Medulla oblongata (tissue), 1 donor: ENCODE measurements around the gene COL27A1.
"Not testable (repeated sequence)": the region's sequence is repeated elsewhere in the genome, so short reads cannot be mapped to it uniquely, and the experiment has no call there.

Experiments
- DNase-seq: peaks from one replicate; pipeline ENCODE4 v3.0.0-alpha.2; 2015; ENCODE audit errors: extremely low spot score

Gene COL27A1

DNA sequence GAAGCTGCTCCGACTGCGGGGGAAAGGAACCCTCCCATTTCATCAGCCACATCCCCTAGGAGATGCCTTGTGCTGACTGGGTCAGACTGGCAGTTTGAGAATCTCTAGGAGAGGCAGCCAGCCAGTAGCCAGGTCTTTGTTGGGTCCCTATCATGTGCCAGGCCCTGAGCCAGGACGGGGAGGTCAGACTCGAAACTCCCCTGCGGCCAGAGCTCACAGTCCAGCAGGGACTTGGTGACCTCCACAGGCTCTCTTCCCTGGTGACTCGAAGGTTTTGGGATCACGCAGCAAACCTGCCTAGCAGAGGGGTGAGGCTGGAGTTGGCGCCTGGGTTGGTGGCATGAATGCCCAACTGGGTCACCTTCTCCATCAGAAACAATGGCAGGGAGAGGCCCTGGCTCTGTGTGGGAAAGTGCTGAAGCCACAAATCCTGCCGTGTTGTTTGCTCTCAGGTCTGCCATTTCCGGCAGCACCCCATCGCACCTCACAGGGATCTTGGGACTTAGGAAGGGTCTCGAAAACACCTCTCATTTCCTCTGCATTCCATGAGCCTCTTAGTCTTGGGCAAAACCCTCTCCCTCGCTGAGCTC lies 153.1 kb downstream of the COL27A1 start:
- DNase-seq, result no peak

DNA sequence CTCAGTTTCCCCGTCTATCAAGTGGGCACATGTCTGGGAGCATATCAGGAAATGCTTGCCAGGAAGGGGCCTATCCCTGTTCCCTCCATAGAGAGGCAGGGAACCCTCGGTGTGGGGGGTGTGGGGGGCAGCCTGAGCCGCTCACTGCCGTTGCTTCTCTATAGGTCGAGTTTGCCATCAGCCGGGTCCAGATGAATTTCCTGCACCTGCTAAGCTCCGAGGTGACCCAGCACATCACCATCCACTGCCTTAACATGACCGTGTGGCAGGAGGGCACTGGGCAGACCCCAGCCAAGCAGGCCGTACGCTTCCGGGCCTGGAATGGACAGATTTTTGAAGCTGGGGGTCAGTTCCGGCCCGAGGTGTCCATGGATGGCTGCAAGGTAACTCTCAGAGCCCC lies 153.8 kb downstream of the COL27A1 start:
- DNase-seq, result no peak

DNA sequence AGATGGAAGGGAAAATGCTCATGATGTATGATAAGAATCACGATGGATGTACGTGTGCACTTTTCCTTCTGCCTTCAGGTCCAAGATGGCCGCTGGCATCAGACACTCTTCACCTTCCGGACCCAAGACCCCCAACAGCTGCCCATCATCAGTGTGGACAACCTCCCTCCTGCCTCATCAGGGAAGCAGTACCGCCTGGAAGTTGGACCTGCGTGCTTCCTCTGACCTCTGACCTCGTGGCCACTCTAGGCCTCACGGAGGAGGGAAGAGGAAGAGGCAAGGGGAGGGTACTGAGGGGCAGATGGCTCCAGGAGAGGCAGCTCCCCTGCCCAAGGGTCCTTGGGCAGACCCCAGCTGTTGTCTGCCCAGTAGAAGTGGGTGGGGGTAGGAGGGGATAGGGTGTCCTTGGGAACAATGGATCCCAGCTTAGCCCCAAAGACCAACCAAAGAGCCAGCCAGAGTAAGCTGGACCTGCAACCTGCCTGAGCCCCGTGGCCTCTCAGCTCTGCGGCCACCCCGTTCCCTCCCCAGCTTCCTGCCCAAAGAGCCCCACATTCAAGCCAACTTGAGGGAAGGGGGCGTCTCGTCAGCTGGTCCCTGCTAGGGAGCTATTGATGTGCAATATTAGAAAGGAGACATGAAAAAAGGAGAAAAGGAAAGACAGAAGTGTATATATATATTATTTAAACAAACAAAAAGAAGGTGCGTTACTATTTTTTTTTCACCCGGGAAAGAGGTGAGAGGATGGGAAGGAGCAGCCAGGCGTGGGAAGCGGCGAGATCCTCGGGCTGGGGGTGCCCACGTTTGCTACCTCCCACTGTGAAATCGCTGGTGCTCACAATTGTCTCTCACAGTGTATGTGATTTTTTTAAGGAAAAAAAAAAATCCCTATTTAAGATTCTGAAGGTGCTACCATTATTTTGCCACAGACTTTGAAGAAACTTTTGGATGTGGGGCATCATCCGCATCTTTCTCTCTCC lies 155.4 kb downstream of the COL27A1 start:
- no peak for DNase-seq

DNA sequence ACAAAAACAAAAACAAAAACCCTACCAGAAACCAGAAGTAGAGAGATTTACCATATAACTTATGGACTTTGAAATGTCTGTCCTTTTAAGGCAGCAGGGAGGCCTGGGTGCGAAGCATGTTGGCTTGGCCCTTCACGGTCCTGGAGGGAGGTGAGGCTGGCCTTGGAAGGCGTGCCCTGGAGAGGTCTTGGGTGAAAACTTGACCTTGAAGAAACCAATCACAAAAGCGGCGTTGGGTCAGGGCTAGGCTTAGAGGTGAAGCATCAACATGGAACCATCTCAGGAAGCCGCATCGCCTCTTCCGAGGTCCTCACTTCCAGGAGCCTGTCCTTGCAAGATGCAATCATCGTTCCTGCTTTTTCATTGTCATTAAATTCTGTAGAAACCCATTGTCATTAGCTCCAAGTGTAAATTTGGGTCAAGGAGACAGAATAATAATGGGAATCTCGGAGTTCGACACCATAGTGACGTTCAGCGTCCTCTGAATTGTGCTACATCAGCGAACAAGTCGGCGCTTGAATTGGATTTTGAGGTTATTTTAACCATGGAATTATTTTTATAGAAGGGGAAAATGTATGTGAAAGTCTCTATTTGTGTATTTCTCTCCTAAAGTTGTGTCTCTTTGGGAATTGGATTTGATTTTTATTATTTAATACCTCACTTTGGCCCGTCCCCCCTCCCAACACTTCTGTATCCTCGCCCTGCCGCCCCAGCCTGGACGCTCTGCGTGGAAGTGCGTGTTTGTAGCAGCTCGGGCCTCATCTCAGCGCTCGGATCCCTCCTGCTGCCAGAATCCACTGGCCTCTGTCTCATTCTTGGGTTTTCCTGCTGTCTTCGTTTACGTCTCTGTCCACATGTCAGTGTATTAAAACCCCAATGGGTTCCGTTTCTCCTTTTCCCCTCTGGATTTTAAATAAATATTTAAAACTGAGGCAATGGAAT lies 156.5 kb downstream of the COL27A1 start:
- no peak for DNase-seq

DNA sequence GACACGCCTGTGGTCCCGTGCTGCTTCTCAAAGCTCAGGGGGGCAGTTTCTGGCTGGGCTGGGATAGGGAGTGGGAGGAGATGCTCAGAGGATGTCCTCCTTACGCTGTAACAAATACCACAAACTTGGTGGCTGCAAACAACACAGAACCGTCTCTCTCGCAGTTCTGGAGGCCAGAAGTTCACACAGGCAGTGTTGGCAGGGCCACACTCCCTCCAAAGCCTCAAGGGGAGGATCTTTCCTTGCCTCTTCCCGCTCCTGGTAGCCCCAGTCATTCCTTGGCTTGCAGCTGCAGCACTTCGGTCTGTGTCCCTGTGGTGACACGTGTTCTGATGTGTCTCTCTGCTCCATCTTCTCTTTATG lies 157.2 kb downstream of the COL27A1 start:
- DNase-seq, result no peak

DNA sequence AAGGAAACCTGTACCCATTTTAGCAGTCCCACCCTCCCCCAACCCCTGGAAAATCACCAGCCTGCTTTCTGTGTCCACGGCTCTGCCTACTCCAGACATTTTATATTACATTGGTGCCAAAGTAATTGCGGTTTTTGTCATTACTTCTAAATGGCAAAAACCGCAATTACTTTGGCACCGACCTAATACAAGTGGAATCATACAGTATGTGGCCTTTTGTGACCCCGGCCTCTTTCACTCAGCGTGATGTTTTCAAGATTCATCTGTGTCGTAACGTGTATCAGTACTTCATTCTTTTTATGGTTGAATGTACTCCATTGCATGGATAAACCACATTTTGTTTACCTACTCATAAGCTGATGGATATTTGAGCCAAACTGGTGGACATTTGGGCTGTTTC lies 157.8 kb downstream of the COL27A1 start:
- DNase-seq, result no peak

DNA sequence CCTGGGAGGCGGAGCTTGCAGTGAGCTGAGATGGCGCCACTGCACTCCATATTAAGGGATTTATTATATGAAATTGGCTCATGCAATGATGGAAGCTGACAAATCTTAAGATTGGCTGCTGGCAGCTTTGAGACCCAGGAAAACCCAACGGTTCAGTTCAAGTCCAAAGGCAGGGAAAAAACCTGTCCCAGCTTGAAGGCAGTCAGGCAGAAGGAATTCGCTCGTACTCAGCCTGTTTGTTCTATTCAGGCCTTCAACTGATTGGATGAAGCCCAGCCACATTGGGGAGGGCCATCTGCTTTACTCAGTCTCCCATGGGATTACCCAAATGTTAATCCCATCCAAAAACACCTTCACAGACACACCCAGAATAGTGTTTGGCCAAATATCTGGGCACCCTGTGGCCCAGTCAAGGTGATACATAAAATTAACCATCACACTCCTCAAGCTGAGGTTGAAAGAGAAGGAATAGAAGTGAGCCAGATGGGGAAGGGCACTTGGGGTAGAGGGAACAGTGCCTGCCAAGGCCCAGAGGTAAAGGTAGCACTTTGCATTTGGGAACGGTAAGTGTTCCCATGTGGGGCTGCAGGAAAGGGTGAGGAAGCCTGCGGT lies 159.0 kb downstream of the COL27A1 start:
- DNase-seq, result no peak

DNA sequence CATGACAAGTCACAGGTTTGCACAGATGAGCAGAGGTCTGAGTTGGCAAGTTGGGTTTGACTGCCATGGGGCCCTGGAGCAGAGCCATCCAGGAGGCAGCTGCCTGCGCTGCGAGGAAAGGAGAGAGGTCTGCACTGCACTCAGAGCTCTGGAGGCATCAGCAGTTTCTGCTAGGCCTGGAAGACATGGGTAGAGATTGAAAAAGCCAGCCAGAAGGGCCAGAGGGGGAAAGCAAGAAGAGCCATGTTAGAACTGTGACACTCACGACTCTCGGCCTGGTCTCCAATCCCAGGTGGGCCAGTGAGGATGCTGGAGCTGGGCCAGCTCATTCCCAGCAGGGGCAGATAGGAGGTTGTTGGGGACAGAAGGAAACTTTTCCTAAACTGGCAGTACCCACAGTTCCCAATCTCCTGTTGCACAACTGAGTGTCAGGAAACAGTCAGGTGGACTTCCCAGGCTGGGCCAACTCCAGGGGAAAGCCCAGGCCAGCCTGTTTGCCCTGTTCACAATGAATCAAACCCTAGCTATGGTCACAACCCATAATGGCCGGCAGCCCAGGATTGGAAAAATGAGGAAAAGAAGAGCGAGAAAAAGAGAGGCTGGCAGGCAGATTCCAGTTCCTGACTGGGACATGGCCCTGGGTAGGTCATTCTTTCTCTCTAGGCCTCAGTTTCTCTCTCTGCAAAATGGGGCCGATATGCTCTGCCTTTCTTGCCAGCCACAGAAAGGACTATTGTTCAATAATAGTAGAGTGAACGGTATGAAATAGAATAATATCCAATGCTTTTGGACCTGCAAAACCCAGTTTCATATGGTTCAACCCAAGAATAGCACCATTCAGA lies 159.8 kb downstream of the COL27A1 start:
- no peak for DNase-seq

DNA sequence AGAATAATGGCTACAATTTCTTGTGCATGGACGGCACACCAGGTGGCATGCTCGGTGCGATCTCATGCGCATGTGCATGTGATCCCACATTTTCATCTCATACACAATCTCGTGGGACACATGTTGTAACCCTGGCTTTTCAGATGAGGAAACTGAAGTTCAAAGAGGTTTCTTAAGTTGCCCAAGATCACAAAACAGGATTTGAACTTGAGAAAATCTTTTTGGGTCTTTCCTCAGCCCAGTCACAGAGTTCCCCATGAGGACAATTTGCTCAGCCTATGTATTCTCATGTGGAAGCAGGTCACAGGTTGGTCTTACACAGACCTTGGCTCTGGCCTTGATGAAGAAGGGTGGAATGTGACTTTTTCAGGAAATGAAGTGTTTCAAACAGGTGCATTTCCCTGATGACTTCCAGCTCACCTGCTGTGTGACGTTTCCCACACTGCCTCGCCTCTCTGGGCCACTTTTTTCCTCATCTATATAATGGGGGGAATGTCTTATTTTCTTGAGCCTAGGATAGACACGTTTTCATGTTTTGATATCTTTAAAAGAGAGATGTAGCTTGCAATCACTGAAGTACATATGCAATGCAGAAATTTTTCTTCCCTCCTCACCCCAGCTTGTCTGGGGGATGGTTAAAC lies 160.5 kb downstream of the COL27A1 start:
- no peak for DNase-seq

DNA sequence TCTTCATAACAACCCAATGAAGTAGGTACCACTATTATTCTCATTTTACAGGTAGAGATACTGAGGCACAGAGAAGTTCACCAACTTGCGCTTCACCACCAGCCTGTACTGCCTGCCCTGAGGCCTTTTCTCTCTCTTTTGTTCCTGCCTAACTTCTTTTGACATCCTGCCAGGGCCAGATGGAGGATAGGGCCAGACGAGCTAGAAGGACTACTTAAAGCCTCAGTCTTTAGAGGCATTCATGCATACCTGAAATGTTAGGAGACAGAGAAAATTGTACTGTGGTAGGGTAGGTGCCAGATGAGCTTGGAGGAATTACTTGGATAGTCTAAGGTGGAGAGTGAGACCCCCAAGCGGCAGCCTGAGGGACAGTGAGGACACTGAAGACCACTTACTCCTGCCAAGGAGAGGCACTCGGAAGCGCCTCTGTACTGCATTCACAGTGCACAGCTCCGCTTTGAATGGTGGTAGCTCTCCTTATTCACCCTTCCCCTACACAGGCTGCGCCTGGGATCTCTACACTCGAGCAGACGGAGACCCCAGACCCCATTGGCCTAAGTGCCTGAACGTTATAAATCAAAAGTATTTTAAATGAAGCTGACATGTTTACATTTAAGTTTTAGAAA lies 161.4 kb downstream of the COL27A1 start:
- peak; percentile 24 for DNase-seq

DNA sequence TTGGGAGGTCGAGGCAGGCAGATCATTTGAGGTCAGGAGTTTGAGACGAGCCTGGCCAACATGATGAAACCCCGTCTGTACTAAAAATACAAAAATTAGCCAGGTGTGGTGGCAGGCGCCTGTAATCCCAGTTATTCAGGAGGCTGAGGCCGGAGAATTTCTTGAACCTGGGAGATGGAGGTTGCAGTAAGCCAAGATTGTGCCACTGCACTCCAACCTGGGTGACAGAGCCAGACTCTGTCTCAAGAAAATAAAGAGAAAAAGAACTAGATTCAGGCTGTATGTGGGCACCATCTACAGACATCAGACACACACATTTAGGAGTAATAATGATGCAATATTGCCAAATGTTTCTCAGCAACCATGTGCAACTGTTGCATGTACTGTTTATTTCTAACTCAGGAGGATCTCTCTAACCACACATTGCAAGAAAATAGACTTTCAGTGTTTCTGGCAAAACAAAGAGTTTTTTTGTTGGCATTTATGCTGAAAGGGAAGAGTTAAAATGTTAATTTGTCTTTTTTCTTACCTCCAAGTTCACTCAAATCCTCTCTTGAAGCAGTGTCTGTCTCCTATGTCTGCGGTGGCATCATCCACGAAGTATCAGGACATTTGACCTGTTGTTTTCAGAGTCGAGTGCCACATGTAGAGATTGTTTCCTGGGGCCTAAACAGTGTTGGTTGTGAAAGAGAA lies 162.5 kb downstream of the COL27A1 start:
- DNase-seq, result no peak

DNA sequence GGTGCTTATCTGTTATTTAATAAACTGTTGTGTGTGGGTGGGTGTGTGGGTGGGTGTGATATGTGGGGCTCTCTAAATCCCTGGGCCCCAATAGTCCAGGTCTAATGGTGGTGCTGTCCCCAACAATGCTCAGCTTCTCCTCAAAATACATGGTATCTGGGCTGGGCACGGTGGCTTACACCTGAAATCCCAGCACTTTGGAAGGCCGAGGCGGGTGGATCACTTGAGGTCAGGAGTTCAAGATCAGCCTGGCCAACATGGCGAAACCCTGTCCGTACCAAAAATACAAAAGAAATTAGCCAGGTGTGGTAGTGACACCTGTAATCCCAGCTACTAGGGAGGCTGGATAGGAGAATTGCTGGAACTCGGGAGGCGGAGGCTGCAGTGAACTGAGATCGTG lies 163.1 kb downstream of the COL27A1 start:
- no peak for DNase-seq

DNA sequence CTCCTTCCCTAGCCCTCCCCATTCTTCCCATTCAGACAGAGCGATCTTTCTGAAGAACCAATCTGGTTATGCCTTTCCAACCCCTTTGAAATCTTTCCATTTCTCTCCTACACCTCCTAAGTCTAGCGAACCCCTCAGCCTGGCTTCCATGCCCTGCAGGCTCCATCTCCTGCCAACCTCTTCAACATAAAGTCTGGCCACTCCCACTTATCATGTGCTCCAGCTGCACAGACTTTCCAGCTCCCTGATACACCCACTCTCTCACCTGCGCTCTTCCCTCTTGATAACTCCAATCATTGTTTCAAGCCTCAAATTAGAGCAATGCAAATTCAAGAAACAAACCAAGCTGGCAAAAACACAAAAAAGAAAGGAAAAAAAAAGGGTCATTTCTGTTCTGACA lies 163.8 kb downstream of the COL27A1 start:
- no peak for DNase-seq

DNA sequence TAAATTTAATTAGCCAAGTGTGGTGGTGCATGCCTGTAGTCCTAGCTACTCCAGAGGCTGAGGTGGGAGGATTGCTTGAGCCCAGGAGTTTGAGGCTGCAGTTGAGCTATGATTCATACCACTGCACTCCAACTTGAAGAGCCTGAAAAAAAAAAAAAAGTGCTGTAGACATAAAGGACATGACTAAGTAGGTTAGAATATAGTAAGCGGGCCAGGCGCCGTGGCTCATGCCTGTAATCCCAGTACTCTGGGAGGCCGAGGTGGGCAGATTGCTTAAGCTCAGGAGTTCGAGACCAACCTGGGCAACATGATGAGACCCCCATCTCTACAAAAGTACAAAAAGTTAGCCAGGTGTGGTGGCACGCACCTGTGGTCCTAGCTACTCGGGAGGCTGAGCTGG lies 165.4 kb downstream of the COL27A1 start:
- DNase-seq, result not testable (repeated sequence)

DNA sequence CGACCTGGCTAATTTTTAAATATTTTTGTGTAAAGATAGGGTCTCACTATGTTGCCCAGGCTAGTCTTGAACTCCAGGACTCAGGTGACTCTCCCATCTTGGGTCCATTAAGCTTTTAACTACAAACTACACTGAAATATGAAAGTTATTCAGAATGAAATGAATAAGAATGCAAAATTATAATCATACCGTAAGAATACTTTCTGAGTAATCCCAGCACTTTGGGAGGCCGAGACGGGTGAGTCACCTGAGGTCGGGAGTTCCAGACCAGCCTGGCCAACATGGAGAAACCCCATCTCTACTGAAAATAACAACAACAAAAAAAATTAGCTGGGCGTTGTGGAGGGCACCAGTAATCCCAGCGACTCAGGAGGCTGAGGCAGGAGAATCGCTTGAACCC lies 166.4 kb downstream of the COL27A1 start:
- no peak for DNase-seq

DNA sequence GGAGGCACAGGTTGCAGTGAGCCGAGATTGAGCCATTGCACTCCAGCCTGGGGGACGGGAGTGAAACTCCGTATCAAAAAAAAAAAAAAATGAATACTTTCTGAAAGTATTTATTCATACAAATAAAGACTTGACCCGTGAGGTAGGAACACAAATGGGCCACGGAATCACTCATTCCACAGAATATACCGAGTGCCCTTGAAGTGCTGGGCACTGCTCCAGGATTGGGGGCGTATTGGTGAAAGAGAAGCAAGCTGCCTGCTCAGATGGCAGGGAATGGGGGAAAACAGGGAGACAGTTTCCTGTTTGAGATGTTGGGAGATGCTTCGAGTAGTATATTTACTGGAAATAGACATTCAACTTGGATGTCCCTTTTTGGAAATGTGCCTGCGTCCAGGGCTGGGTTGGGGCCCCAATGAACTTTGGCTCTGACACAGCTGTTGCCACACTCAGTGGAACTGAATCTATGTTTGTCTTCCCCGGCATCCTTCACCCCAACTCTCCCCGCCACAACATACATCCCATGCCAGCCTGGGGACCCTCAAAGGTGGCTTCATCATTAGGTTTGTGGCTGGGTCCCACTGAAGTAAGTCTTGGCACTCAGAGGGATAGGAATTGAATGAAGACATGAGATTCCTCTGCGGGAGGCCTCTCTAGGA lies 167.0 kb downstream of the COL27A1 start:
- DNase-seq, result not testable (repeated sequence)

DNA sequence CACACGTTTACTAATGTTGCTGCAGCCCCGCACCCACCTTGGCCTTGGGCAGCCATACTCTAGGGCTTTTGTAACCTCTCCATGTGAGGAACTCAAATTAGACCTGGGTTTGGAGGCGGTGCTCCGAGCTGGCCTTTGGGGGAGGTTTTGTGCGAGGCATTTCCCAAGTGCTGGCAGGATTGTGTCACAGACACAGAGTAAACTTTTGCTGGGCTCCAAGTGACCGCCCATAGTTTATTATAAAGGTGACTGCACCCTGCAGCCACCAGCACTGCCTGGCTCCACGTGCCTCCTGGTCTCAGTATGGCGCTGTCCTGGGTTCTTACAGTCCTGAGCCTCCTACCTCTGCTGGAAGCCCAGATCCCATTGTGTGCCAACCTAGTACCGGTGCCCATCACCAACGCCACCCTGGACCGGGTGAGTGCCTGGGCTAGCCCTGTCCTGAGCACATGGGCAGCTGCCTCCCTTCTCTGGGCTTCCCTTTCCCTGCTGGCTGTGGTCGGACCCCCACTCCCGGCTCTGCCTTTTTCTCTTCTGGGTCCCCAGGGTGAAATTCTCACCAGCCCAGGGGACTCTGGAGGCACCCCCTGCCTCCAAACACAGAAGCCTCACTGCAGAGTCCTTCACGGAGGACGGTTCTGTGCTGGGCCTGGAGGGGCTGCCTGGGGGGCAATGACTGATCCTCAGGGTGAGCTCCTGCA lies 167.6 kb downstream of the COL27A1 start, which contains the start of gene ORM1:
TSS of gene ORM1 (plus strand) at position 268 of the 701 bp plus-strand sequence. CDS start at position 304, 36 bp downstream.
- DNase-seq, result not testable (repeated sequence)

DNA sequence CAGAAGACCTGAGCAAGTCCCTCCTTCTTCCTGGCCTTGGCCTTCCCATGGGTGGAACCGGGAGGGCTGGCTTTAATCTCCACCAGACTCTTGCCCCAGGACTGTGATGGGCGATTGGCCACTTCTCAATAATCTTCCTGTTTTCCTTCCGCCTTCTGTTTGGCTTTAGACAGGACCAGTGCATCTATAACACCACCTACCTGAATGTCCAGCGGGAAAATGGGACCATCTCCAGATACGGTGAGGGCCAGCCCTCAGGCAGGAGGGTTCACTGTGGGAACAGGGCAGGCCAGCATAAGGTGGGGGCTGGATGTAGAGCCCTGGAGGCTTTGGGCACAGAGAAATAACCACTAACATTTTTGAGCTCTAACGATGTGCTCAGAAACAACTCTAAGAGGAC lies 168.5 kb downstream of the COL27A1 start:
- DNase-seq, result not testable (repeated sequence)
